Medulla oblongata (tissue), 1 donor: ENCODE results near the gene VPS51.

Source experiments
- DNase-seq: peaks from one replicate; pipeline ENCODE4 v3.0.0-alpha.2; 2015; ENCODE audit errors: extremely low spot score

The VPS51 gene

GRCh38 chr11:65095974-65096806, at the start of gene VPS51:
TSS of gene VPS51 (plus strand) at chr11:65096214. CDS start at chr11:65096251, 37 bp downstream.
- peak; percentile 90 for DNase-seq

- DNase-seq: no peak
Measured at GRCh38 chr11:65047581-65048422, 48.2 kb upstream of the VPS51 start.

- no peak for DNase-seq
Measured at GRCh38 chr11:65051398-65051858, 44.6 kb upstream of the VPS51 start.

GRCh38 chr11:65053827-65054508, 42.0 kb upstream of the VPS51 start:
- no peak for DNase-seq

DNA sequence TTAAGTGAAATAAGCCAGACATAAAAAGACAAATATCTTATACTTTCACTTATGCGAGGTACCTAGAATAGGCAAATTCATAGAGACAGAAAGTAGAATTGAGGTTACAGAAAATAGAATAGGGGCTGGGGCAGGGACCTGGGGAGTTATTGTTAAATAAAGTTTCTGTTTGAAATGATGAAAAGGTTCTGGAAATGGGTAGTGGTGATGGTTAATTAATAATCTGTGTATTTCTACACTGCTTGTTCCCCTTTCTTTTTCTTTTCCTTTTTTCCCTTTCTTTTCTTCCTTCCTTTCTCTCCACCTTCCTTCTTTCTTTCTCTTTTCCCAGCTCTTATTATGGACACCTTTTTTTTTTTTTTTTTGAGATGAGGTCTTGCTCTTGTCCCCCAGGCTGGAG, 40.5 kb upstream of the VPS51 start:
- DNase-seq: no peak

GRCh38 chr11:65056999-65057398, 39.0 kb upstream of the VPS51 start:
- DNase-seq: no peak

DNA sequence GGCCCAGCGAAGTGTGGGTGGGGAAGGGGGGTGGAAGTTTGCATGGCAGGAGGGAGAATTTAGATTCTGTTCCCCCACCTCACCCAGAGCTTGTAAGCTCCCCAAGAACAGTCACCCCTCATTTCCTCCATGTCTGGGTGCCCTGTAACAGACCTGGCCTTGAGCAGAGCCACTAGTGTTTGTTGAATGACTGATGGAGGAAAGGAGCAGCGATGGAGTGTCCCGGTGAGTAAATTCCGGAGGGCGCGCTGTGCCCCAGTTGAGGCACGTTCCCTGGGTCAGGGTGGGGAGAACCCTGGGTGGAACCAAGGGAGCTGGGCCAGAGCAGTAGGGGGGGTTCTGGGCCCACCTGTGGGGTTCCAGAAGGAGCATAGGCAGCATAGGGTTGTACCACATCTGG, 38.5 kb upstream of the VPS51 start:
- no peak for DNase-seq

GRCh38 chr11:65058012-65058411, 38.0 kb upstream of the VPS51 start:
- no peak for DNase-seq

- DNase-seq: no peak
Measured at GRCh38 chr11:65058419-65059054, 37.5 kb upstream of the VPS51 start, which contains the start of gene NAALADL1. TSS of gene NAALADL1 (minus strand) at chr11:65058553. CDS start at chr11:65058521, 32 bp downstream.

GRCh38 chr11:65059523-65059922, 36.5 kb upstream of the VPS51 start:
- DNase-seq: no peak

DNA sequence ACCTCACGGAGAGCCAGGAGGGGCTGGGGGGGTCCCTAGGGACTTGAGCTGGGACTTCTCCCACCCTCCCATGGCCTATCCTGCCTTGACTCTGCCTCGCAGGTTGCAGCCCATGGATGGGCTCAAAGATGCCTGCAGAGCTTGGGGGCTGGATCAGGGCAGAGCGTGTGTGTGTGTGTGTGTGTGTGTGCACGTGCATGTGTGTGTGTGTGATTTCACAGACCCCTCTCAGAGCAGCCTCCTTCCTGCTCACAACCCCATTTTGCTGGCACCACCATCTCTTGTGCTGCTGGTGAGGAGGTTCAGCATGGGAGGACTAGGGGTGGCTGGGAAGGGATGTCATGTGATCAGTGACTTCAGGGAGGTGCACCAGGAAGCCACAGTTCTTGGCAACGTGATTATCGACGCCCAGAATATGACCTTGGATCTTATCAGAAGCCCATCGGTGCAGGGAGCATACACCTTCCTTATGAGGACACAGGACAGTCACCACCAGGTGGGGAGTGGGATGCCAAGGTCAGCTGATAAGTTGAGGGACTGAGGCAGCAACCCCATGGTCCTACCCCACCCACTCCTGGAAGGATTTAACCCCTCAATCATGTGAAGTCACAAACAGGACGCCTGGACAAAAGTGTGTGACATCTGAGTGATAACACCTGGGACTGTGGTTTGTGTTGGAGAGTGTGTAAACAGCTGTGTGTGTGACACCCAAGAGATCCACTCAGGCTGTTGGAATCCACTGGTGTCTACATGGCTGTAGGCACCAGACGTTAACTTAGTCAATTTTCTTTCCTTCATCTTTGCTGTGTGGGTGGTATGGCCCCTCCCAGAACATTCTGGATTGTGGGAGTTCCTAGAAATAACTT, 35.8 kb upstream of the VPS51 start:
- DNase-seq: no peak

DNA sequence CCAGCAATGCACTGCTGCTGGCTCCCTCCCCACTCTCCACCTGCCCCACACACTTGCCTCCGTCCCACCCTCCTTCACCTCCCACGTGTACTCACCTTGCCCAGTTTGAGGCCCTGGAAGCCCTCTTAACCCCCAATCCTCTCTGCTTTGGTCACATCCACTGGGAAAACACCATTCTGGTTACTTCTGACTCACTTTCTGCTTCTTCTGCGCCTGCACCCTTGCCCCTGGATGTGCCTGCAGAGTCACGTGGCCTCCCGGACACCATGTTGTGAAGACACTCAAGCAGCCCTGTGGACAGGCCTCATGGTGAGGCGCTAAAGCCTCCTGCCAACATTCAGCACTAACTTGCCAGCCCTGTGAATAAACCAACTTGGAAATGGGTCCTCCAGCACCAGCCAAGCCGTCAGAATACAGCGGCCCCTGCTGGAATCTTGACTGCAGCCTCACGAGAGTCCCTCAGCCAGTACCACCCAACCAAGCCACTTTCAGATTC, 35.1 kb upstream of the VPS51 start:
- no peak for DNase-seq

- DNase-seq: no peak
Measured at GRCh38 chr11:65063532-65063931, 32.5 kb upstream of the VPS51 start.

GRCh38 chr11:65064847-65065240, 31.2 kb upstream of the VPS51 start:
- DNase-seq: no peak

- no peak for DNase-seq
Measured at GRCh38 chr11:65065851-65066250, 30.2 kb upstream of the VPS51 start.

DNA sequence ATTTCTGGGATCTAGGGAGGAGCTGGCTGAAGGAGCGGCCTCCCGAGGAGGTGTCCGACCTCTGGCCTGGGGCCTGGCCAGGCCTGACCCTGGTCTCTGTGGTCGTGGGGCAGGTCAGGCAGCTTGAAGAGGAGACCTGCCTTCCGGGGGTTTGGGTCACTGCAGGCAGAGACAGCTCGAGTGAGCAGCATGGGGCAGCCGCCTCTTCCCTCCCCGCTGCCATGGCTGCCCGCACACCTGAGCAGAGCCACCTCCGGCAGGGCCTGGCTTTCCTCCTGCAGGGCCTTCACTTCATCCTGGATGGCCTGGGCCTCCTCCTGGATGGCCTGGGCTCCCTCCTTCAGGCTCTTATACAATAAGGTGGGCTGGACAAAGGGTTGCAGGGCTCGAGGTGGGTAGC, 29.7 kb upstream of the VPS51 start:
- DNase-seq: no peak

DNA sequence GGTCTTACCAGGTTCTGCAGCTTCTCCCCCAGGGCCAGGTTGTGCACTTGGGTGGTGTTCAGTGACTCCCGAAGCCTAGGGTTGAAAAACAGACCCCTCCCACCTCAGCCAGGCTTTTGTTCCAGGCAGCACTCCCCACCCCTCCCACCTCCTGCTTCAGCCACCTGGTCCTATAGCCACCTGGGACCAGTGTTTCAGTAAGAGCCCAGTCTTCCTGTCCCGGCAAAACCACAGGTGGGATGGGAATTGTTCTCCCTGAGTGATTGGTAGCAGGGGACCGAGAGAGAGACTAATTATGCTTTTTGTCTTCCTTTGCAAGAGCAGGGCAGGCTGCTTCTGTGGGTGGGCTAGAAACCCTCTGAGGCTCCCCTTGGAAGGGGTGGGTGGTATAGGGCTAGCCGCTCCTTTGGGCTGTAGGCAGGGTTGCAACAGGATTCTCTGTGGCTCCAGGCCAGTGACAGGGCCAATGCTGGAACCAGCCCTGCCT, 29.2 kb upstream of the VPS51 start:
- no peak for DNase-seq

DNA sequence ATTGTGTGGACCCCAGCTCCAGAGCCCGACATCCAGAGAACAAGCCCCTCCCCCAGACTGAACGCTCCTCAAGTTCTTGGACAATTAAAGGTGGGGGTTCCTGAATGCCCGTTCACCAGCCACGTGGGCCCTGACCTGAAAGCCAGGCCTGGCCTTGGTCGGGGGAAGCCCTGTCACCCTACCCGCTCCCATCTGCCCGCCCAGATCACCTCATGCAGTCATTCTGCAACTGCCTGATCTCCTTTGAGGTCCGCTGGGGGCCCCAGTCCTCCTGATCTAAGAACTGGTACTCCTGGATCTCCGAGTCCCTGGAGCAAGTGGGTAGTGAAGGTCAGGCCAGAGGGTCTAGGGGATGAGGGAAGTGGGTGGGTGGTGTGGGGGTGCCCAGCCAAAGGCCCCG, 28.6 kb upstream of the VPS51 start:
- DNase-seq: no peak

- no peak for DNase-seq
Measured at GRCh38 chr11:65069217-65069616, 26.8 kb upstream of the VPS51 start.

DNA sequence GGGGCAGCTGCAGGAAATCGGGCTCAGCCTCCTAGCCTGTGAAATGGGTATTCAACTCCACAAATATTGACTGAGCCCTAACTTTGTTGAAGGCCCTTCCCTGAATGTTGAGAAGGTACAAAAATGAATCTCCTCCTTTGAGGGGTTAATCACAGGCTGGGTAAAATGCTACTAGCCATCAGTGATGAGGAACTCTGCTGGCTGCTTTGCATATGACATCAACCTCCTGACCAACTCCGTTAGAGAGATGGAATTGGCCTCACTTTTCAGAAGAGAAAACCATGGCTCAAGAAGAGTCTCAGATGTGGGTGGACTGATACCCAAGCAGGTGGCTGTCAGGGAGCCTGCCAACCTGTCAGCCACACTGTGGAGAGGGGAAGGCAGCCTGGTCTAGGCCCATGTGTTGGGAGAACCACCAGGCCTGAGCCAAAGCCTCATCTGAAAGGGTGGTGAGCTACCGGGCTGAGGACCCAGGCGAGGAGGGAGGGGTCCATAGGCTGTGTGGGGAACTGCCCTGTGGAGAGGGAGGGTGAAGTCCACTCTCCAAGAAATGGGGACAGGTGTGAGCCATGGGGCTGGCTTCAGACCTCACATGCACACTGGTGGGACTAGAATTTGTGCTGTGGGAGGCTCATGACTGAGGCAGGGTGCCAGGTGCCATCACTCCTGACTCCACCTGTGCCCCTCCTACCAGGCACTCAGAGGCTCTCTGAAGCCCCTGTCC, 23.9 kb upstream of the VPS51 start:
- DNase-seq: no peak
